NB4 (cell line): ENCODE data around the gene GK.

ENCODE experiments used
- DNase-seq: peaks from one replicate; pipeline ENCODE4 v3.0.0; 2010; ENCODE audit warnings: low read depth
- H3K4me3 ChIP-seq: one replicate; pipeline ENCODE4 v1.5.1; 2011; ENCODE audit warnings: mild to moderate bottlenecking, low read depth, low read length, moderate library complexity
- CTCF ChIP-seq: IDR thresholded peaks from one replicate; pipeline ENCODE4 v1.5.1; 2012; ENCODE audit warnings: low read depth, low read length
- MAX ChIP-seq: IDR thresholded peaks from 2 replicates; pipeline ENCODE4 v1.6.1; 2011; ENCODE audit warnings: low read depth, low read length
- MYC ChIP-seq: IDR thresholded peaks from 2 replicates; pipeline ENCODE4 v1.6.1; 2011; ENCODE audit warnings: low read depth, low read length
- POLR2A ChIP-seq: IDR thresholded peaks from 2 replicates; pipeline ENCODE4 v1.6.1; 2011; ENCODE audit warnings: mild to moderate bottlenecking; ENCODE audit not compliant: insufficient read length; ENCODE audit errors: extremely low read depth

Gene GK

GRCh38 chrX:30653415-30654131 lies at the start of gene GK:
Gene GK (plus strand): TSS chrX:30653423. CDS start chrX:30653538, 115 bp downstream.
- peak; percentile 36 for DNase-seq
- TF ChIP-seq POLR2A = no peak
- TF ChIP-seq MYC = no peak
- TF ChIP-seq MAX = no peak
- no peak for TF ChIP-seq CTCF
- peak within 1 kb of the TSS; percentile 80 for H3K4me3 ChIP-seq

GRCh38 chrX:30607155-30607554 lies 46.1 kb upstream of the GK start:
- no peak overlapping the region for H3K4me3 ChIP-seq
- TF ChIP-seq MAX (no peak), POLR2A (no peak), CTCF (no peak), MYC (no peak)
- DNase-seq = no peak

- no peak for TF ChIP-seq MYC
- no peak overlapping the region for H3K4me3 ChIP-seq
- DNase-seq = no peak
Observed at GRCh38 chrX:30610026-30610425, 43.2 kb upstream of the GK start.

GRCh38 chrX:30612250-30612655 lies 41.0 kb upstream of the GK start:
- no peak for TF ChIP-seq MYC
- no peak for TF ChIP-seq MAX
- no peak for TF ChIP-seq CTCF
- TF ChIP-seq POLR2A = no peak
- peak overlapping the region; percentile 73 for H3K4me3 ChIP-seq
- peak; percentile 42 for DNase-seq

- TF ChIP-seq MAX (no peak), MYC (no peak), CTCF (no peak), POLR2A (no peak)
- H3K4me3 ChIP-seq = peak overlapping the region; percentile 73
- DNase-seq = peak; percentile 84
Observed at GRCh38 chrX:30613721-30614120, 39.5 kb upstream of the GK start.

GRCh38 chrX:30615229-30615628 lies 38.0 kb upstream of the GK start:
- no peak overlapping the region for H3K4me3 ChIP-seq
- no peak for DNase-seq
- no peak for TF ChIP-seq MYC
- TF ChIP-seq MAX = no peak
- TF ChIP-seq POLR2A = no peak
- no peak for TF ChIP-seq CTCF
